Measurements from ENCODE around the gene JUND.

Gene JUND

GRCh38 chr19:18233224-18233825 is 48.1 kb downstream of the JUND start:
- peak; percentile 81 for DNase-seq

- DNase-seq, result peak; percentile 93
Observed at GRCh38 chr19:18232540-18233223, 48.7 kb downstream of the JUND start.

GRCh38 chr19:18231775-18232174 is 49.6 kb downstream of the JUND start:
- DNase-seq, result peak; percentile 87

GRCh38 chr19:18230941-18231734 is 50.3 kb downstream of the JUND start:
- DNase-seq, result no peak

GRCh38 chr19:18229915-18230314 is 51.5 kb downstream of the JUND start:
- no peak for DNase-seq
